ENCODE measurements around the gene RANBP6.

Gene RANBP6

DNA sequence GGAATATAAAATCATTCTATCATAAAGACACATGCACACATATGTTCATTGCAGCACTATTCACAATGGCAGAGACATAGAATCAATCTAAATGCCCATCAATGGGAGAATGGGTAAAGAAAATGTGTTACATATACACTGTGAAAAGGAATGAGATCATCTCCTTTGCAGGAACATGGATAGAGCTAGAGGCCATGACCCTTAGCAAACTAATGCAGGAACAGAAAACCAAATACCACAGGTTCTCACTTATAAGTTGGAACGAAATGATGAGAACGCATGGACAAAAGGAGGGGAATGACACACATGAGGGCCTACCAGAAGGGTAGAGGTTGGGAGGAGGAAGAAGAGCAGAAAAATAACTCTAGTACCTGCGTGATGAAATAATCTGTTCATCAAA is 21.0 kb upstream of the RANBP6 start (continued):
- TF ChIP-seq, protein P1, sequence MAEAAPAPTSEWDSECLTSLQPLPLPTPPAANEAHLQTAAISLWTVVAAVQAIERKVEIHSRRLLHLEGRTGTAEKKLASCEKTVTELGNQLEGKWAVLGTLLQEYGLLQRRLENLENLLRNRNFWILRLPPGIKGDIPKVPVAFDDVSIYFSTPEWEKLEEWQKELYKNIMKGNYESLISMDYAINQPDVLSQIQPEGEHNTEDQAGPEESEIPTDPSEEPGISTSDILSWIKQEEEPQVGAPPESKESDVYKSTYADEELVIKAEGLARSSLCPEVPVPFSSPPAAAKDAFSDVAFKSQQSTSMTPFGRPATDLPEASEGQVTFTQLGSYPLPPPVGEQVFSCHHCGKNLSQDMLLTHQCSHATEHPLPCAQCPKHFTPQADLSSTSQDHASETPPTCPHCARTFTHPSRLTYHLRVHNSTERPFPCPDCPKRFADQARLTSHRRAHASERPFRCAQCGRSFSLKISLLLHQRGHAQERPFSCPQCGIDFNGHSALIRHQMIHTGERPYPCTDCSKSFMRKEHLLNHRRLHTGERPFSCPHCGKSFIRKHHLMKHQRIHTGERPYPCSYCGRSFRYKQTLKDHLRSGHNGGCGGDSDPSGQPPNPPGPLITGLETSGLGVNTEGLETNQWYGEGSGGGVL (tag by site-specific recombination; IDR thresholded peaks at IDR 0.05) = no peak
- TF ChIP-seq ZNF366 (tag by site-specific recombination; conservative IDR thresholded peaks at IDR 0.05) = no peak
- no peak for TF ChIP-seq ZNF138 (tag by site-specific recombination; IDR thresholded peaks at IDR 0.05; ENCODE audit: borderline replicate concordance)

DNA sequence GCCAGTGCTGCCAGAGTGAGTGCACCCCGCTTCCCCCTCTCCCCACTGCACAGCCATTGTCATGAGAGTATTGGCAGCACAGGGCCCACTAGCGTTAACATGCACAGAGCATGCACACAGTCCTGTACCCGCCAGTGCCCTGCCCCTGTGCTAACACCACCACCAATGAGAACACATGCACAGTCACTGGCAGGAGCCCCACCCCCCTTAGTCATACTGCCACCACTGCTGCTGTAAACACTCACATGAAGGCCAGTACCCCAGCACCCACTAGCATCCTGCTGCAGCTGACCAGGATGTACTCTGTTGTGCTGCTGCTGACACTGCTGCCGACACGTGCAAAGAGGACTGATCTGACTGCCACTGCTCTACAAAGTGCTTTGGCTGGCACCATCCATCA is 19.5 kb upstream of the RANBP6 start:
- Histone ChIP-seq H3K36me3 (ENCODE audit: control insufficient read depth in 2 of 2, insufficient read depth in 1 of 2, low read length in 2 of 2) (no peaks in the 10 kb centered on the region), H3K4me3 (ENCODE audit: low read depth, low read length) (no peak overlapping the region), H3K9me3 (ENCODE audit: control insufficient read depth, insufficient read depth, low read depth, low read length) (no peaks in the 10 kb centered on the region), H3K27ac (ENCODE audit: extremely low read depth, low read depth, low read length) (no peak overlapping the region), H3K4me1 (ENCODE audit: control insufficient read depth, insufficient read depth, low read length) (no peaks in the 10 kb centered on the region)
- ChIA-PET CTCF (interaction anchor here (1.2 kb wide), 1 partner anchor 20 kb away, joined by 4 read pairs; no protein-coding TSS in a partner anchor), POLR2A (no interaction called here)
- no peak for TF ChIP-seq ZNF140 (tag by site-specific recombination; IDR thresholded peaks at IDR 0.05)
- TF ChIP-seq, protein P2, sequence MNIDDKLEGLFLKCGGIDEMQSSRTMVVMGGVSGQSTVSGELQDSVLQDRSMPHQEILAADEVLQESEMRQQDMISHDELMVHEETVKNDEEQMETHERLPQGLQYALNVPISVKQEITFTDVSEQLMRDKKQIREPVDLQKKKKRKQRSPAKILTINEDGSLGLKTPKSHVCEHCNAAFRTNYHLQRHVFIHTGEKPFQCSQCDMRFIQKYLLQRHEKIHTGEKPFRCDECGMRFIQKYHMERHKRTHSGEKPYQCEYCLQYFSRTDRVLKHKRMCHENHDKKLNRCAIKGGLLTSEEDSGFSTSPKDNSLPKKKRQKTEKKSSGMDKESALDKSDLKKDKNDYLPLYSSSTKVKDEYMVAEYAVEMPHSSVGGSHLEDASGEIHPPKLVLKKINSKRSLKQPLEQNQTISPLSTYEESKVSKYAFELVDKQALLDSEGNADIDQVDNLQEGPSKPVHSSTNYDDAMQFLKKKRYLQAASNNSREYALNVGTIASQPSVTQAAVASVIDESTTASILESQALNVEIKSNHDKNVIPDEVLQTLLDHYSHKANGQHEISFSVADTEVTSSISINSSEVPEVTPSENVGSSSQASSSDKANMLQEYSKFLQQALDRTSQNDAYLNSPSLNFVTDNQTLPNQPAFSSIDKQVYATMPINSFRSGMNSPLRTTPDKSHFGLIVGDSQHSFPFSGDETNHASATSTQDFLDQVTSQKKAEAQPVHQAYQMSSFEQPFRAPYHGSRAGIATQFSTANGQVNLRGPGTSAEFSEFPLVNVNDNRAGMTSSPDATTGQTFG (tag by site-specific recombination; IDR thresholded peaks at IDR 0.05; ENCODE audit: borderline replicate concordance) = no peak
- TF ChIP-seq, protein P3, sequence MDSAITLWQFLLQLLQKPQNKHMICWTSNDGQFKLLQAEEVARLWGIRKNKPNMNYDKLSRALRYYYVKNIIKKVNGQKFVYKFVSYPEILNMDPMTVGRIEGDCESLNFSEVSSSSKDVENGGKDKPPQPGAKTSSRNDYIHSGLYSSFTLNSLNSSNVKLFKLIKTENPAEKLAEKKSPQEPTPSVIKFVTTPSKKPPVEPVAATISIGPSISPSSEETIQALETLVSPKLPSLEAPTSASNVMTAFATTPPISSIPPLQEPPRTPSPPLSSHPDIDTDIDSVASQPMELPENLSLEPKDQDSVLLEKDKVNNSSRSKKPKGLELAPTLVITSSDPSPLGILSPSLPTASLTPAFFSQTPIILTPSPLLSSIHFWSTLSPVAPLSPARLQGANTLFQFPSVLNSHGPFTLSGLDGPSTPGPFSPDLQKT (IDR thresholded peaks at IDR 0.05; ENCODE audit: borderline replicate concordance, low read depth, low read length) = no peak
- no peak for TF ChIP-seq SP3 (tag by site-specific recombination; IDR thresholded peaks at IDR 0.05)
- TF ChIP-seq GLI4 (tag by site-specific recombination; IDR thresholded peaks at IDR 0.05) = no peak
- no peak for TF ChIP-seq ZNF830 (tag by site-specific recombination; IDR thresholded peaks at IDR 0.05; ENCODE audit: low read depth)
- no peak for TF ChIP-seq HOXD13 (CRISPR knock-in tag; IDR thresholded peaks at IDR 0.05; ENCODE audit: borderline replicate concordance)
- TF ChIP-seq ZNF223 (tag by site-specific recombination; IDR thresholded peaks at IDR 0.05) = no peak
- TF ChIP-seq ZNF211 (tag by site-specific recombination; IDR thresholded peaks at IDR 0.05; ENCODE audit: low read depth) = no peak

DNA sequence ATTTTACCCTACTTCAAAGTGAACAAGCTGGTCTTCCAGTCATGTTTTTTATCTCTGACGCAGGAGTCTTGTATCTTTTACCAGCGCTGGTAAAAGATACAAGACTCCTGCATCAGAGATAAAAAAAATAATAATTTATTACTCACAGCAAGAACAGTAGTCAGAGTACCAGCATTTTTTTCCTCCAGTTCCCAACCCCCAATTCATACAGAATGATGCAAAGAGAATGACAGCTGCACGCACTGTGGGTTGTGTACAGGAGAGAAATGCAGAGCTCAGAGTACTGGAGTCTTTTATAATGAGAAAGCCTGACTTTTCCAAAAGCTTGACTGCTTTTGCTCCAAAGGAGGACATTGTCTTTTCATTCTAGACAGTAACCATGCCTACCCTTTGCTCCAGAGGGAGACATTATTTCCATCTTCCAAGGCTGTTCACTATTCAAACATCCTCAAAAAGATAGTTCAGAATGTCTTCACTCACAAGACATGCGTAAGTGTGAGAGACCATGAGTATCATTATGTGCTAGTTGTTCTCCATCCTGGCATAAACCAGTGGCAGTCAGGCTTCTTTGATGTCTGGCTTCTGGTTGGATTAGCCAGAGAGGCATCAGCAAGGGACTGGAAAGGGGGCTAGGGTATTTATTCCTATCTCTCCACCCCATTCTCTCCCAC is 14.3 kb upstream of the RANBP6 start:
- H3K9me3 ChIP-seq (ENCODE audit: control insufficient read depth, insufficient read depth, low read depth, low read length) = no peaks in the 10 kb centered on the region
- CTCF ChIA-PET = interaction anchor here (0.7 to 1.7 kb wide), 5 partner anchors 12 to 299 kb away, joined by 3 to 6 read pairs (median 4); no protein-coding TSS in a partner anchor
- no peaks in the 10 kb centered on the region for H3K4me1 ChIP-seq (ENCODE audit: control insufficient read depth, insufficient read depth, low read length)
- no peak overlapping the region for H3K27ac ChIP-seq (ENCODE audit: extremely low read depth, low read depth, low read length)
- no peak overlapping the region for H3K4me3 ChIP-seq (ENCODE audit: low read depth, low read length)
- no peaks in the 10 kb centered on the region for H3K36me3 ChIP-seq (ENCODE audit: control insufficient read depth in 2 of 2, insufficient read depth in 1 of 2, low read length in 2 of 2)
- no peak for TF ChIP-seq SP3 (tag by site-specific recombination; IDR thresholded peaks at IDR 0.05)
- no peak for TF ChIP-seq ZNF76 (tag by site-specific recombination; IDR thresholded peaks at IDR 0.05; ENCODE audit: borderline replicate concordance, low read depth)
- POLR2A ChIA-PET = interaction anchor here (1.4 kb wide), 1 partner anchor 14 kb away, joined by 5 read pairs; the partner anchor contains the start of gene RANBP6
